ENCODE results near the gene COL27A1. TPM values are rescaled to one million over a fixed set of nuclear protein-coding genes. Genes with fewer than 3 reads are reported as not detected.

Gene COL27A1
- total and polyA plus RNA-seq, 2 donors: 8.1 to 21.5 TPM

DNA sequence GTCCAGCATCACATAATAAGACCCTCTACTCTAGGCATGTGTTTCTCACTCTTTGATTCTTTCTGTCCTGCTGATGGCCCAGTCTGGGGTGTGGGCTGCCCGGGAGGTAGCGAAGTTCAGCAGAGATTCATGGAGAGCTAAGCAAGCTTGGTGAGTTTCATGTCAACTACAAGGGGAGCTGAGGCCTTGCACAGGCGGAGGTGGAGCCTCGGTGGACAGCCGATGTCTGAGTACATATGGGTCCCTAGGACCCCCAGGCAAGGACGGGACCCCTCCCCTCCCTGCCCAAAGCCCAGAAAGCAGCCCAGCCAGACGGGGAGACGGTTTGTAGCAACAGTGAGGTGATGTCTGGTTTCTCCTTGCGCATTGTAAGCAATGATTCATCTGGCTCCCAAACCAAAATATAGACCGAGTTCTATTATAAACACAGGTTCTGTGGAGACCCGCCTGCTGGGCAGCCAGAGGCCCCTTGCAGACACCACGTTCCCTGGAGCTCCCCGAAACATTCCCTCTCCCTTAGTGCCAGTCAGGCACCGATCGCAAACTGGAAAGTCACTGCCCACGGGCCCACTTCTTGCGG, 45.5 kb downstream of the COL27A1 start:
- WGBS: 67% methylated on average over 17 of the region's 17 CpGs
- no peak for DNase-seq (ENCODE audit: extremely low spot score)
- Histone ChIP-seq H3K27ac (ENCODE audit: low read depth) (no peak overlapping the region), H3K4me3 (ENCODE audit: low read depth, low read length) (no peak overlapping the region), H3K36me3 (ENCODE audit: insufficient read depth) (no peaks in the 10 kb centered on the region), H3K4me1 (ENCODE audit: insufficient read depth) (no peaks in the 10 kb centered on the region)

DNA sequence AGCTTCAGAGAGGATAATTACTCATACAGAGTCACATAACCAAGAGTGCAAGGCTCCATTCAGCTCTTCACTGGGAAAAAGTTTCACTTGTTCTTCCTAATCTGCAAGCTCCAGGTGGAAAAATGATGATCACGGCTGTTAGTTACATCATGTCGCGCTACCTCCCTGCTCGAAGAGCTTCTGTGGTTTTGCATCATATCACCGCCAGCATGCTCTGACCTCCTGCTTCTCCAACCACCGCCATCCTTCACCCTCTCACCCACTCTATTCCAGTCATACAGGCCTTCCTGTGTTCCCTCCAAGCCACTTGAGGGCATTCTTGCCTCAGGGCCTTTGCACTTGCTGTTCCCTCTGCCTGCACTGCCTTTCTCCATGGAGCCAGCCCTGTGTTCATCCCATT, 47.1 kb downstream of the COL27A1 start:
- Histone ChIP-seq H3K27ac (ENCODE audit: low read depth) (no peak overlapping the region), H3K4me1 (ENCODE audit: insufficient read depth) (no peaks in the 10 kb centered on the region), H3K4me3 (ENCODE audit: low read depth, low read length) (no peak overlapping the region), H3K36me3 (ENCODE audit: insufficient read depth) (no peaks in the 10 kb centered on the region)
- 95% methylated on average over 6 of the region's 6 CpGs for WGBS
- DNase-seq (ENCODE audit: extremely low spot score): no peak

DNA sequence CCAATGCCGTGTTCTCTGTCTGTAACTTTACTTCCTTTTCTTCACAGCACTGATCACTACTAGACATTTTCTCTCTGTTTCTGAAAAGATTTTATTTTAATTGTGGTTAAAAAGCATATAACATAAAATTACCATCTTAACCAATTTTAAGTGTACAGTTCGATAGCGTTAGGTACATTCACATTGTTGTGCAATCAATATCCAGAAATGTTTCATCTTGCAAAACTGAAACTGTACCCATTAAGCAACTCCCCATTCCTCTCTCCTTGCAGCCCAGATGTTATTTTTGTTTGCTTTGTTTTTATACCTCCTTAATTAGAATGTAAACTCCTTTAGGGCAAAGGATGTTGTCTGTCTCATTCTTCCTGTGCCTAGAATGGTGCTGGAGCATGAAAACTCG, 47.5 kb downstream of the COL27A1 start:
- DNase-seq (ENCODE audit: extremely low spot score): no peak
- Histone ChIP-seq H3K4me1 (ENCODE audit: insufficient read depth) (no peaks in the 10 kb centered on the region), H3K4me3 (ENCODE audit: low read depth, low read length) (no peak overlapping the region), H3K36me3 (ENCODE audit: insufficient read depth) (no peaks in the 10 kb centered on the region), H3K27ac (ENCODE audit: low read depth) (no peak overlapping the region)
- WGBS: 76% methylated on average over 4 of the region's 4 CpGs

DNA sequence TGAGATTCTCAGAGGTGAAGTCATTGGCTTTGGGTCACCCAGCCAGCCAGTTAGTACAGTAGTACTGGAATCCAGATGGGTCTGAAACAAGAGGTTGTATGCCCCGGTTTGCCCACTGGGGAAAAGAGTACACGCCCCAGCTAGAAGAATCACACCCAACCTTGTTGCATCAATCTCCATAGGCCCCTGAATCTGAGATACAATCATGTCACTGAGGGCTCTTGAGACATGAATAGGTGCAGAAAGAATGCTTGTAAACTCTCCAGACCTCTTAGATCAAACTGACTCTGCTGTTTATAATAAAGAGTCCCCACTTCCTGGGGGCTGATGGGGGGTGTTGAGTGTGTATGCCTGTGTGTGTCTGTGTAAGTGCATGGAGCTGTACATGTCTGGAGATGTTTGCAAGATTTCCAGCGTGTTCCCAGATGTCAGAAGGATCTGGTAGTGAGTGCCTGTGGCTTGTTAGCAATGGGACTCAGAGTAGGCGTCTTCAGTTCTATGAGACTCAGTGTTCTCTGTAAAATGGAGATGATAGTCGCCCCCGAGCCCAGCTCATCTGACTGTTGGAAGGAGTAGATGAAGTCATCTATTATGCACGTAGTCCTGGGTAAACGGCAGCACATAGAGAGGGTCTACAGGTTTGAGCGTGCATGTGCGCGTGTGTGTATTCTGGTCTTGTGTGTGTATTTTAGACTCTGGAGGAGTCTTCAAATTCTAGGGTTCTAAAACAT, 48.2 kb downstream of the COL27A1 start:
- WGBS: 76% methylated on average over 11 of the region's 11 CpGs
- Histone ChIP-seq H3K27ac (ENCODE audit: low read depth) (no peak overlapping the region), H3K4me1 (ENCODE audit: insufficient read depth) (no peaks in the 10 kb centered on the region), H3K36me3 (ENCODE audit: insufficient read depth) (no peaks in the 10 kb centered on the region), H3K4me3 (ENCODE audit: low read depth, low read length) (no peak overlapping the region)
- peak; percentile 32 for DNase-seq (ENCODE audit: extremely low spot score)

DNA sequence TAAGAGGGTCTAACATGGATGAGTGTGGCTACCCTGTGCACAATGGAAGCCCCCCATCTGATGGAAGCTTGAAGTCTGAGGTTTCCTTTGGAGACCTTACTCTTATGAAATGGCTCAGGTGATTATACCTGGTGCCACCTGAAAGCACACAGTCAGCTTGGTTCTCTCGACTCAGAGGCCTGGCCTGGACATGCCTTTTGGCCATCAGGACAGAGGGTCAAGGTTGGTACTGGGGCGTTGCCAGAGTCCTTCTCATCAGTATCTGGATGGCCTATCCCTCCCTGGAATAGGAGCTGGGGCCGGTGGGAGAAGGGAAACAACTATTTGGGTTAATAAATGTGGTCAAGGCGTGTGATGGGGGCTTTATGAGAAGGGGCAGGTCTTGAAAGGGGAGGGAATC, 48.9 kb downstream of the COL27A1 start:
- Histone ChIP-seq H3K4me1 (ENCODE audit: insufficient read depth) (no peaks in the 10 kb centered on the region), H3K27ac (ENCODE audit: low read depth) (no peak overlapping the region), H3K36me3 (ENCODE audit: insufficient read depth) (no peaks in the 10 kb centered on the region), H3K4me3 (ENCODE audit: low read depth, low read length) (no peak overlapping the region)
- no peak for DNase-seq (ENCODE audit: extremely low spot score)
- 87% methylated on average over 4 of the region's 4 CpGs for WGBS

DNA sequence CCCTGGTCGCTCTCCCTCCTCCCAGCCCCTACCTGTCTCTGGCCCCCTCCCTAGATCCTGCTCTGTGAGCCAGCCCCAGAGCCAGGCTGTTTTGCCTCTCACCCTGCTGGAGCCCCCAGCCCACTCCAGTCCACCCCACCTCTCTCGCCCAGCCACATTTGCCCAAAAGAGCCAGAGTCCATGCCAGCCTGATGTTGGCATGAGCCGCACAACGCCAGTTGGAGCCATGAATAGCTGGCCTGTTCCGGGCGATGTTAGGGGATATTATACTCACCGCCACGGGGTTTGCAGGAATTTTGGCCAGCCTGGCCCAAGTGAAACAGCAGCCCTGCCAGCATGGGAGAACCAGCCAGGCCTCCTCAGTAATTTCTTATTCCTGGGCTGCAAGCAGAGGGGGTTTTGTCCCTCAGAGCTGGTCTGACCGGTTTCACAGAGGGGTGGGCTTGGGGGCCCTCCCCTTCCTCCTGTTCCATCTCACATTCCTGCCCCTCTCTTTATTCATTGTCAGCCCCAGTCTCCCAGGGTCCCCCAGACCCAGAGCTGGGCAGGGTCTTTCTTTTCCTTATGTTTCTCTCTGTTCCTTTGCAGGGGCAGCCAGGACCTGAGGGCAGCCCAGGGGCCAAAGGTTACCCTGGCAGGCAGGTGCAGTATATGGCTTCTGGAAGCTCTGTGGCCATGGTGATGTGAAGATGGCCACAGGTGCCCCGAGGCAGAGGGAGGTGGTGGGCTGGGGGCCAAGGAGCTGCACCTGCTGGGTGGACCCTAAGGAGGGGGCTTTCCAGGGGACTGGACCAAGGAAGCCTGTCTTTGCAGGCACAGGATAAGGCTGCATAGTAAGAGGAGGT, 50.1 kb downstream of the COL27A1 start:
- Histone ChIP-seq H3K36me3 (ENCODE audit: insufficient read depth) (no peaks in the 10 kb centered on the region), H3K4me1 (ENCODE audit: insufficient read depth) (no peaks in the 10 kb centered on the region), H3K27ac (ENCODE audit: low read depth) (no peak overlapping the region), H3K4me3 (ENCODE audit: low read depth, low read length) (no peak overlapping the region)
- DNase-seq (ENCODE audit: extremely low spot score): no peak
- WGBS: 80% methylated on average over 10 of the region's 10 CpGs

DNA sequence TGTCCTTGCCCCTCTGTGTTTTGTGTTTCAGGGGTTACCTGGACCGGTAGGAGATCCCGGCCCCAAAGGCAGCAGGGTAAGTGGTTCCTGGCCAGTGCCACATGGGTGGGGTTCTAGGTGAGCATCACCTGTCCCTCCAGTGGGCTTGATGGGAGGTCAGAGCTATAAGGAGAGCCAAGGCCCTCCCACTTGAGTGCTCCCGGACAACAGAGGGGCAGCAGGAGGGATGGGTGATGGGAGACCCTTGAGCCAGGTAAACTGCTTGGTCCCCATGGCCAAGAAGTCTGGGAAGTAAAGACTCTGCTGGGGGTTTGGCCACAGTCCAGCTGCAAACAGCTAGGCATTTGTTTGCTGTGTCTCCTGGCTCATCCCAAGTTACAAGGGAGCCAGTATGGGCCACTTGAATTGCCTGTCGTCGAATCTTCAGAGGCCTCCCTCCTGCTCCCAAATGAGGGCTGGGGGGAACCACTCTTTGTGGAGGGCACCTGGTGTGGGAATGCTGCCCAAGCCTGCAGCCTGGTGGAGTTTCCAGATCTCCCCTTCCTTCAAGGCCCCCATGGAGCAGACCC, 51.0 kb downstream of the COL27A1 start:
- WGBS: 84% methylated on average over 5 of the region's 5 CpGs
- H3K4me3 ChIP-seq (ENCODE audit: low read depth, low read length): no peak overlapping the region
- no peaks in the 10 kb centered on the region for H3K36me3 ChIP-seq (ENCODE audit: insufficient read depth)
- DNase-seq (ENCODE audit: extremely low spot score): no peak
- H3K27ac ChIP-seq (ENCODE audit: low read depth): no peak overlapping the region
- no peaks in the 10 kb centered on the region for H3K4me1 ChIP-seq (ENCODE audit: insufficient read depth)

DNA sequence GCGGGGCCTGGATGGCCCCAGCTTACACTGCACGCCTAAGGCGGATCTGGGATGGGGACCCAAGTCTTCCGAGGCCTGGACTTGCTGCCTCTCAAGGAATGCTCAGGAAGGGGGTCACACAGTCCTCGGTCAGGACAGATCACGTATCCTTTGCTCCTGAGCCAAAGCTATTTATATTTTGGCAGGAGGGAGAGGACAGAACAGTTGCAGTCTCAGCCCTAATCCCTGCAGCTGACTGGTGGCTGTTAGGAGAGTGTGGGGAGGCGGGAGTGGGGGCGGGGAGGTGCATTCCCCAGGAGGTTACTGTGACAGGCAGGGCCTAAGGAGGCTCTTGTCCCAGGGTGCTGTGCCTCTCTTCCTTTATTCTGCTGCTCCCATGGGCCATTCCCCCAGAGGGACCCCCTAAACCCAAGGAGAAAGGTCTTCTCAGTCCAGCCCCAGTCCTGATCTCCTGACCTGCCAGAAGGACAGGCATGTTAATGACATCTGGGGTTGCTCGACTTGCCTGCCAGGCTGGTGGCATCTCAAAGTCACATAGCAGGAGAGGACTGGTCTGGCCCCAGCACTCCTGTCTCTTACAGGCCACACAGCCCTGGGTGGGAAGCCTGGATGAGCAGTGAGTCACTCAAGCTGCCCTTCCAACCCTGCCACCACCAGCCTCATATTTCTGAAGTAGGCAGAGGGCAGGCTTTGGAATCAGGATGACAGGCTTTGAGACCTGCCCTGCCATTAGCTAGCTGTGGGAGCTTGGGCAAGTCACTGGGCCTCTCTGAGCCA, 51.9 kb downstream of the COL27A1 start:
- DNase-seq (ENCODE audit: extremely low spot score): no peak
- no peaks in the 10 kb centered on the region for H3K4me1 ChIP-seq (ENCODE audit: insufficient read depth)
- H3K4me3 ChIP-seq (ENCODE audit: low read depth, low read length): no peak overlapping the region
- H3K36me3 ChIP-seq (ENCODE audit: insufficient read depth): no peaks in the 10 kb centered on the region
- H3K27ac ChIP-seq (ENCODE audit: low read depth): no peak overlapping the region
- 36% methylated on average over 9 of the region's 9 CpGs for WGBS

DNA sequence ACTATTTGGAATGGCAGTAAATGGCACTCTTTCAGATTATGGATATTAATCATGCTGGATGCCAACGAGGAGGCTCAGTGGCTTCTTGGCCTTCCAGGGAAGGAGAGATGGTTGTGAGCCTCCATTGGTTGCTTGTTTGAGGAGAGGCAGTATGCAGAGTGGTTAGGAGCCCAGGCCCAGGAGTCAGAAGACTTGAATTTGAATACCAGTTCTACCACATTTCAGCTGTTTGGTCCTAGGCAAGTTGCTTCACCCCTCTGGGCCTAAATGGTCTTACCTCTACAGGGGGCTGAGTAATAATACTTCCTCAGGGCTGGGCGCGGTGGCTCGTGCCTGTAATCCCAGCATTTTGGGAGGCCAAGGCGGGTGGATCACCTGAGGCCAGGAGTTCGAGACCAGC, 52.5 kb downstream of the COL27A1 start:
- 87% methylated on average over 6 of the region's 6 CpGs for WGBS
- Histone ChIP-seq H3K36me3 (ENCODE audit: insufficient read depth) (no peaks in the 10 kb centered on the region), H3K4me1 (ENCODE audit: insufficient read depth) (no peaks in the 10 kb centered on the region), H3K4me3 (ENCODE audit: low read depth, low read length) (no peak overlapping the region), H3K27ac (ENCODE audit: low read depth) (no peak overlapping the region)
- no peak for DNase-seq (ENCODE audit: extremely low spot score)

DNA sequence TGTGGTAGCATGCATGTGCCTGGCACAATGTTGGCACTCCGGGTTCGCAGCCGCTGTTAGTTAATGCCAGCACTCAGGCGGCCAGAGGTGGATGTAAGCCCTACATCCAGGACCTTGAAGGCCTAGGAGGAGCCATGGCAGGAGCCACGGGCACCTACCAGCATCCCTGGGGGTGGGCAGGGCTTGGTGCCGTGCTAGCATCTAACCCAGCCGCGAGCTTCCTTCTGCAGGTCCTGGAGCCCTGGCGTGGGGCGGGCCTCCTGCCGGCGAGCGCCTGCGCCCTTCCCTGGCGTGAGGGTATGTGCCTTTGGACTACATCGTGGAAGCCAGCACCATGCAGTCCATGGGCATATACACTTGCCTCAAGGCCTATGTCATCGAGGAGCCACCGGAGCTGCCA, 53.8 kb downstream of the COL27A1 start:
- H3K36me3 ChIP-seq (ENCODE audit: insufficient read depth): no peaks in the 10 kb centered on the region
- no peaks in the 10 kb centered on the region for H3K4me1 ChIP-seq (ENCODE audit: insufficient read depth)
- no peak overlapping the region for H3K4me3 ChIP-seq (ENCODE audit: low read depth, low read length)
- H3K27ac ChIP-seq (ENCODE audit: low read depth): no peak overlapping the region
- DNase-seq (ENCODE audit: extremely low spot score): no peak
- 93% methylated on average over 18 of the region's 18 CpGs for WGBS

DNA sequence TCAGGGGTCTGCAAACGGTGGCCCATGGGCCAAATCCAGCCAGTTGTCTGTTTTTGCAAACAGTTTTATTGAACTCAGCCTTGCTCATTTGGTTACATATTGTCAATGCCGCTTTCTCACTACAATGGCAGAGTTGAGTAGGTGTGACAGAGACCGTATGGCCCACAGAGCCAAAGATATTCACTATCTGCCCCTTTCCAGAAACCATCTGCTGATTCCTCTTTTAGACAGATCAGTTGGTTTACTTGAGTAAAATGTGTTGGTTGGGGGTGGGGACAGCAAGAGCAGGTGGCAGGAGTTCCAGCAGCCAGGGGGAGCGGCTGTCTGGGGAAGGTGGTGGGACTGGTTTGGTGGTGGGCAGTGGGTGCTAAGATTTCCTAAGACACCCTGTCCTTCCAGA, 54.8 kb downstream of the COL27A1 start:
- 95% methylated on average over 4 of the region's 4 CpGs for WGBS
- no peak for DNase-seq (ENCODE audit: extremely low spot score)

DNA sequence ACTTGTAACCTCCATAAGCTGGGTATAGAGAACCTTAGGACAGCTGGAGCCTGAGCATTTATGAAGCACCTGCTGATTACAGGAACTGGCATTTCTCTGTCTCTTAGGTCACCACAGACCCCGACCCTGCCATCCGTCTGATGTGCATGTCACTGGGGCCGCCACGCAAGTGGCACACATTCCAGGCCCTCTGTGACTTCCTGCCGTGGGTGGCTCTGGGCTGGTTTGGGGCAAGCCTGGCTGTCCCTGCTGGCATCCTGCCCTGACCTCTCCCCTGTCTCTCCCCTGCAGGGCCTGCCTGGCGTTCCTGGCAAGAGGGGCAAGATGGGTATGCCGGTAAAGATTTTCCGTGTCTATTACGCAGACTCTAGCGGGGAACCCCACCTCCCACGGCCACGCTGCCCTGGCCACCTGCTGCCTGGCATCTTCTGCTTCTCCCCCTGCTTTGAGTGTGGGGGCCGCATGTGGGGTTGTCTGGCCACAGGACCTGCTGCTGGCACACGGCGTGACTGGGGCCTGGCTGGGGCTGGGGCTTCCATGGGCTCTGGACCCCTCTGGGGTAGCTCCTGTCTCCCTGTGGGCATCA, 55.4 kb downstream of the COL27A1 start:
- Histone ChIP-seq H3K4me3 (ENCODE audit: low read depth, low read length) (no peak overlapping the region), H3K4me1 (ENCODE audit: insufficient read depth) (no peaks in the 10 kb centered on the region), H3K36me3 (ENCODE audit: insufficient read depth) (no peaks in the 10 kb centered on the region), H3K27ac (ENCODE audit: low read depth) (no peak overlapping the region)
- WGBS: 84% methylated on average over 15 of the region's 15 CpGs
- DNase-seq (ENCODE audit: extremely low spot score): no peak

More for the DNA sequence above, 54.8 kb downstream of the COL27A1 start:
- Histone ChIP-seq H3K4me3 (ENCODE audit: low read depth, low read length) (no peak overlapping the region), H3K27ac (ENCODE audit: low read depth) (no peak overlapping the region), H3K4me1 (ENCODE audit: insufficient read depth) (no peaks in the 10 kb centered on the region), H3K36me3 (ENCODE audit: insufficient read depth) (no peaks in the 10 kb centered on the region)

DNA sequence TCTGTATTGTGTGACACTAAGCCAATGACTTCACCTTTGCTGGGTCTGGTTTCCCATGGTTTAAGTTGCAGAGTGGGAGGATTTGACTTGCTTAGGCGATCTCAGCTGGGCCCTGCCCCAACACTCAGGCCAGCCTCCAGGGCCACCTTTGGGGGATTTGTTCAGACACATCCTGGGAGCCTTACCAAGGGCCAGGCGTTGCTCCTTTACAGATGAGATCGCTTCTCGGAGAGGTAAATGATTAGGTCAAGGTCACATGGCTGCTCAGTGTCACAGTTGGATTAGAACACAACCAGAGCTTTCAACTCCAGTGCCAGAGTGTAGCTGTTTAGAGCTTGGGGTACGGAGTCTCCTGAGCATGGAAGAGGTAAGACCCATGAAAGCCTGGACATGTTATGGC, 57.5 kb downstream of the COL27A1 start:
- WGBS: 79% methylated on average over 5 of the region's 5 CpGs
- H3K4me3 ChIP-seq (ENCODE audit: low read depth, low read length): no peak overlapping the region
- no peak overlapping the region for H3K27ac ChIP-seq (ENCODE audit: low read depth)
- H3K4me1 ChIP-seq (ENCODE audit: insufficient read depth): no peaks in the 10 kb centered on the region
- DNase-seq (ENCODE audit: extremely low spot score): no peak
- no peaks in the 10 kb centered on the region for H3K36me3 ChIP-seq (ENCODE audit: insufficient read depth)
